Measurements from ENCODE around the gene RYR1.

DNA sequence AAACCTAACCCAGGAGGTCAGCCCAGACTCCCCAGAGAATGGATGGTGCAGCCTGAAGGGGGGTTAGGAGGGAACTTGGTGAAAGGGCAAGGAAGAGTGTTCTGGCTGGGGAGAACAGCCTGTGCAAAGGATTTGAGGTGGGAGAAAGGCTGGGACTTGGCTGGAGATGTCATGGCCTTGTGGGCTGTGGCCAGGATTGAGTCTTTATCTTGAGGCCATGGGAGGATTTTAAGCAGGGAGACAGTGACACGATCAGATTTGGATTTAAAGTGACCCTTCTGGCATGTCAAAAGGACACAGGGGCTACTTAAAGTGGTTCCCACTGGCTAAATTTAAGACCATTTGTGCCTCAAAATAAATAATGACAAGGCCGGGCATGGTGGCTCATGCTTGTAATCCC, 154.6 kb downstream of the RYR1 start:
- TF ChIP-seq, protein P1, sequence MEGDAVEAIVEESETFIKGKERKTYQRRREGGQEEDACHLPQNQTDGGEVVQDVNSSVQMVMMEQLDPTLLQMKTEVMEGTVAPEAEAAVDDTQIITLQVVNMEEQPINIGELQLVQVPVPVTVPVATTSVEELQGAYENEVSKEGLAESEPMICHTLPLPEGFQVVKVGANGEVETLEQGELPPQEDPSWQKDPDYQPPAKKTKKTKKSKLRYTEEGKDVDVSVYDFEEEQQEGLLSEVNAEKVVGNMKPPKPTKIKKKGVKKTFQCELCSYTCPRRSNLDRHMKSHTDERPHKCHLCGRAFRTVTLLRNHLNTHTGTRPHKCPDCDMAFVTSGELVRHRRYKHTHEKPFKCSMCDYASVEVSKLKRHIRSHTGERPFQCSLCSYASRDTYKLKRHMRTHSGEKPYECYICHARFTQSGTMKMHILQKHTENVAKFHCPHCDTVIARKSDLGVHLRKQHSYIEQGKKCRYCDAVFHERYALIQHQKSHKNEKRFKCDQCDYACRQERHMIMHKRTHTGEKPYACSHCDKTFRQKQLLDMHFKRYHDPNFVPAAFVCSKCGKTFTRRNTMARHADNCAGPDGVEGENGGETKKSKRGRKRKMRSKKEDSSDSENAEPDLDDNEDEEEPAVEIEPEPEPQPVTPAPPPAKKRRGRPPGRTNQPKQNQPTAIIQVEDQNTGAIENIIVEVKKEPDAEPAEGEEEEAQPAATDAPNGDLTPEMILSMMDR (IDR thresholded peaks at IDR 0.05; ENCODE audit: insufficient read depth, low read depth, low read length) = no peak
- no peak for TF ChIP-seq EZH2 (IDR thresholded peaks at IDR 0.05; ENCODE audit: insufficient read depth, low read length)

All from astrocyte (in vitro differentiated cells and primary cell).